Kasumi-1 (cell line): ENCODE measurements around the gene TNS3.

Experiments
- DNase-seq, 2 experiments: peaks; one replicate each; lab custom pipeline; 2025; lab: John Stamatoyannopoulos, UW

The TNS3 gene

GRCh38 chr7:47226696-47227095 lies 355.2 kb downstream of the TNS3 start:
- no peak for DNase-seq

DNA sequence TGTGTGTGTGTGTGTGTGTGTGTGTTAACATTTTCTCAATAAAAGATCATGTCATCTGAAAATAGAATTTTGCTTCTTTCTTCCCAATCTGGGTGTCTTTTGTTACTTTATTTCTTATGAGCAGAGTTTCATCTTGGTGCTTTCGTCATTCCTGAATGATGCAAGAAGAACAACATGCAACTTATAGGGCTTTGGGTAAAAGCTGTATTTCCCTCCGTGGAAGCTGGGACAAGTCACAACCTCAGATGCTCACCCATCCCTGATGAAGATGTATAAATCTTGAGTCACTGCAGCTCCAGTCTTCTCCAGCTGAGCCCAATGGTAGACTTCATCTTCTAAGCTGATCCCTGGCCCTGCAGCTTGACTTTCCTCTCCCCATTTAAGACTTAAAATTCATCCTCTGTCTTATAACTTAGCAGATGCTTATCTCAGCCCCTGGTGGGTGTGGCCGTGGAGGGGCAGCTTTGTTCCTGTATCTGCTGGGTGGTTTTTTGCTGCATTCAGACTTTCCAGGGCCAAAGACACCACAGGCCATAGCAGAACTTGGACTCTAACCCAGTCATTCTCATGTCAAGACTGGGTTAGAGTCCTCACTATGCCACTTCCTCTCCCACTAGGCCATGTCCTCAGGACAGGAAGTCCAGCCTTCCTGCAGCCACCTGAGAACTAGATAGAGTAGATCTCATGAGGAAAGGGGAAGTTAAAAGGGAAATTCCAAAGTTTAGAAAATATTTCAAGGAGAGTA lies 356.4 kb downstream of the TNS3 start:
- no peak for DNase-seq
